Measurements from ENCODE around the gene DPY19L2.
"Not testable (repeated sequence)": the region's sequence is repeated elsewhere in the genome, so short reads cannot be mapped to it uniquely, and the experiment has no call there.

DPY19L2 gene

GRCh38 chr12:63668028-63668799 lies at the start of gene DPY19L2:
Gene DPY19L2, minus strand, starts transcription at chr12:63668493. Its CDS starts 100 bp downstream, at chr12:63668393.
- no peak for FAIRE-seq

DNA sequence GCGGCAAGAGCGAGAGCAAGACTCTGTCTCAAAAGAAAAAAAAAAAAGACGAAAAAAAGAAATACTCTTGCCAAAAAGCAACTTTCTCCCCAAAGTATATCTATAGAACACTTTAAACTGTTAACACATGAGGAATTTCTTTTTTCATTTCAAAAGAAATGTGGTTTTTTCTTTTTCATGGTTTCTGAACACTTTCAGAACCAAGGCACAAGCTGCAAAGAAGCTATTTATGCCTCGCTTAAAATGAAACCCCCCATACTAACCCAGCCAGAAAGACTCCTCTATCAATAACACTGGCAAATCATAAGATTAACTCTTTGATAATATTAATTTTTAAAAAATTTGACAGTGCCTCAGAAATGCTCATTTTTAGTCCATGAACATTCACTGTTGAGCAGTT lies 48.6 kb upstream of the DPY19L2 start:
- not testable (repeated sequence) for FAIRE-seq

- FAIRE-seq: not testable (repeated sequence)
These were observed 46.9 kb upstream of the DPY19L2 start for GRCh38 chr12:63715107-63715625.

- FAIRE-seq: not testable (repeated sequence)
These were observed 46.1 kb upstream of the DPY19L2 start for GRCh38 chr12:63714409-63714808.

DNA sequence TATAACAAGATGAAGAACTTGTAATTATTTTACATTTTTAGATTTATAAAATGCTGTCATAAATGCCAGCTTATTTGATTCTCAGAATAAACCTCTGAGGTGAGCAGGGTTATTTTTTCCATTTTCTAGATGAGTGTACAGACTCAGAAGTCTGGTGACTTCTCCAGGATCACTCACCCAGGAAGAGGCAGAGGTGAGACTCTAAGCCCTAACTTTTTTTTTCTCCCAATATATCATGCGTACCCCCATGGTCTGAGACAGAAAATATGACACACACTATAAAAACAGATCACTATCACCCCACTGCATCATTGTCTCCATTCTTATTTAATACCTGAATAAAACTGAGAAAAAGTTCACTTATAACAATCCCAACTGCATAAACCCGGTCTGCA lies 45.4 kb upstream of the DPY19L2 start:
- not testable (repeated sequence) for FAIRE-seq

DNA sequence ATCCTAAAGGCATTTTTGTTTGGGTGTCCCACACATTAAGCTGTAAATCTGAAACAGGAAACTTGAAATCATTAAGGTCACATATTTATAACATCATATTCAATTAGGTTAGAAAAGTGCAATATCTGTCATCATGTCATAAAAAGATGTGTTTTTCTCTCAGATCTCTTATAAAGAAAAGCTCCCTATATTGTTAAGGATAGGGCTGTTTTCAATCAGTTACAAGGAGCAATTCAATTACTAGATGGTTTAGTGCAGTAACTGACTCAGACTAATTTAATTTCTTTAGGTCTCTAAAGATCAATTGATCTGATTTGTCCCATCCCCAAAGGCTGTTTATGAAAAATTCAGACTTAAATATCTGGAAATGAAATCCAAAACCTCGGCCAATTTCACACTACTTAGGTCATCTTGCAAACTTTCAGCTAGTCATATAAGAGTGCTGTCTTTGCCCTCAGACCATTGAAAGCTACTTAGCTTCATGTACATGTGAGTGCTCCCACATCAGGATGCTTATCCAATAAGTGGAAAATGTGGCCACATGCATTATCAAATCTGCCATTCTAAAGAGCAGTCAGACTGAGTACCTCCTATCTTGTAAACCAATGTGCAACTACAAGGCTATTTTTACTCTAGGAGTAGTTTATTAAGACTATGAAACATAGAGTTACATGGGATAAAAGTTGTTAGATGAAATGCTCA lies 44.8 kb upstream of the DPY19L2 start:
- not testable (repeated sequence) for FAIRE-seq

GRCh38 chr12:63712376-63712974 lies 44.2 kb upstream of the DPY19L2 start:
- FAIRE-seq: not testable (repeated sequence)

DNA sequence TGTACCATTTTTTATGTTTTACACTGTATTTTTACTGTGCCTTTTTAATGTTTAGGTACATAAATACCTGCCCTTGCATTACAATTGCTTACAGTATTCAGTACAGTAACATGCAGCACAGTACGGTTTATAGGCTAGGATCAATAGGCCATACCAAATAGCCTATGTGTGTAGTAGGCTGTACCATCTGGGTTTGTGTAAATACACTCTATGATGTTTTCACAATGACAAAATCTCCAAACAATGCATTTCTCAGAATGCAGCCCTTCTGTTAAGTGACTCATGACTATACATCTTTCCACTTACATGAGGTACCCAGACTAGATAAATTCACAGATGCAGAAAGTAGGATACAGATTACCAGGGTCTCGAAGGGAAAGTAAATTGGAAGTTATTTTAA lies 43.0 kb upstream of the DPY19L2 start:
- FAIRE-seq: not testable (repeated sequence)

- no peak for FAIRE-seq
These were observed 38.0 kb upstream of the DPY19L2 start for GRCh38 chr12:63706336-63706735.

GRCh38 chr12:63699678-63700382 lies 31.5 kb upstream of the DPY19L2 start:
- FAIRE-seq: not testable (repeated sequence)

DNA sequence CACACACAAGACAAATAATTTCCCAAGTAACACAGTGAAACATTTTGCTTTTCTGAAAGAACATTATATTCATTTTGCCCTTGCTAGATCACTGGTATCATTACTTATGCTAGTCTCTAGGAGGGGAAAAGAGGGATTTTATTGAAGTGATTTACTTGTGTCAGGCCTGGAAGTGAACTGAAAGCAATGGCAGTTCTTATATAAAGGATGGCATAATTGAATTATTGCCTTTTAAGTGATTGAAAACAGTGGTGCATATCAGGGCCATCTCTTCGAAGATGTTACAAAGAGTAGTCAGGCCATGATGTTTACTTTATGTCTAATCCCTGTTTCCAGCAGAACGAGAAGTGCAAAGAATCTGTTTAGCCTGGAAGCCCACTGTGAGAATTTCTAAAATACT lies 30.7 kb upstream of the DPY19L2 start:
- FAIRE-seq: not testable (repeated sequence)

DNA sequence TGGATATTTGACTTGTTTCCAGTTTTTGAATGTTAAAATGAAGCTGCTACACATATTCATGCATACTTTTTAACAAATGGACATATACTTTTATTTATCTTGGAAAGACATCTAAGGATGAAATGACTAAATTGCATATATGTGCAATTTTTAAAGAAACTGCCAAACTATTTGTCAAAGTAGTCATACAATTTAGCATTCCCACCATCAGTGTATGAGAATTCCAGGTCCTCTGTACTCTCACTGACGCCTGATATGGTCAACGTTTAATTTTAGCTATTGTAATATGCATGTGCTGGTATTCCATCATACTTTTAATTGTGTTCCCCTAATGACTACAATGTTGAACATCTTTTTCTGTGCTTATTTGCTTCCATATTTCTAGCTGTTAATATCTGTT lies 22.5 kb upstream of the DPY19L2 start:
- peak; percentile 85 for FAIRE-seq

DNA sequence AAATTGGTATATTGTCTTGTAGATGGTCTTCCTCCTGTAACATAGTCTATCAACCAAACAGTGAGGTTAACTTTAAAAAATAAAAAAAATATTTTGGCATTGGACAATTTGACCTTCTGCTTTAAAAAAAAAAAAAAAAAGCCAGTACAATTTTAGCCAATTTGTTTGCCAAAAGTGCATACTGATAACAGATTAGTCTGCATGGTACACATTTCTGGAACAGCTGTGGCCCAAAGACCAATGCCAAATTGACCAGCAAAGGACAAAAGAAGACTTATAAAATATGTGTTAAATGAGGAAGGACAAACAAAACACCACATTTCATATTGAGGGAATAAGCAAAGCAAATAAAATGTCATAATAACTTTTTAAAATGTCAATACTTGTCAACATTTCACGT lies 20.8 kb upstream of the DPY19L2 start:
- peak; percentile 35 for FAIRE-seq

GRCh38 chr12:63686623-63687022 lies 18.3 kb upstream of the DPY19L2 start:
- FAIRE-seq: not testable (repeated sequence)

DNA sequence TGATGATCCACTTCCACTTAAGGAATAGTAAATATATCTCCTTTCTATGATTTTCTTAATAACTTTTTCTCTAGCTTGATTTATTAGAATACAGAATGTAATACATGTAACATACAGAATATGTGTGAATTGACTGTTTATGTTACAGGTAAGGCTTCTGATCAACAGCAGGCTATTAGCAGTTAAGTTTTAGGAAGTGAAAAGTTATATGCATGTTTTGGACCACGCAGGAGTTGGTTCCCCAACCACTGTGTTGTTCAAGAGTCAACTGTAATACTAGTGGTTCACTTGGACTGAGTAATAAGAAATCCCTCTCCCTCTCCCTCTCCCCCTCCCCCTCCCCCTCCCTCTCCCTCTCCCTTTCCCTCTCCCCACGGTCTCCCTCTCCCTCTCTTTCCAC lies 17.5 kb upstream of the DPY19L2 start:
- not testable (repeated sequence) for FAIRE-seq

- not testable (repeated sequence) for FAIRE-seq
These were observed 14.3 kb upstream of the DPY19L2 start for GRCh38 chr12:63682617-63683016.

DNA sequence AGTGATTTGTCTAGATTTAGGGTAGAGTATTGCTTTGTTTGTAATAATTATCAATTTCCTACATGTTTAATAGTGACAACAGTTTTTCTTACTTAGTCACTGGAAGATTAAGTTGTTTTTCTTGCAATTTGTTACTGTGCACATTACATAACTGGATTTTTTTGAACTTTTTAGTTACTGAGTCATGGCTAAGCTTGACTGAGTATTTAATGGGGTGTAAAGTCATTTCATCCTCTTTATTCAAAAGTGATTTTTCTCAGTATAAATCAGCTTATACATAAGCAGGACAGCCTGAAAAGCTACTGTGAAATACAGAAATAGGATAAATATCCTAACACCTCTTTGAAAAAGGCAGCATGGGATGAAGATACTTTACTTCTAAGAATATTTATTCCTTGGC lies 12.5 kb upstream of the DPY19L2 start:
- FAIRE-seq: not testable (repeated sequence)

GRCh38 chr12:63672550-63672949 lies 4.3 kb upstream of the DPY19L2 start:
- peak; percentile 96 for FAIRE-seq

DNA sequence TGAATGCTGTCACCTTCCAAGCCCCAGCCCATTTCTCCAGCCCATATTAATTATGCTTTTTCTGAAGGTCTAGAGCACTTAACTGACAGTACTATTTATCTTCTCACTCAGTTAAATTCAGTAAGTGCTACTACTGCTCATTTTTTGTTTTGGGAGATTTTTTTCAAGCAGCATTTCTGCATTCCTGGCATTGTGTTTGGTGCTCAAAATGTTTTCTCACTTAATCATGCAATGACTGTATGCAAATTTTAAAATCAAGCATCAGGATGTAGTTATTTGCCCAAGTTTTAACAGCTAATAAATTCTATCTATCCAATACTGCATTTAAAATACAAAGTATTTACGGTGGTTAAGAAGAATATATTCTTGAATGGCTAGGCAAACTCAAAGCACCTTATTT lies 1.6 kb upstream of the DPY19L2 start:
- not testable (repeated sequence) for FAIRE-seq

- FAIRE-seq: not testable (repeated sequence)
These were observed 1.1 kb upstream of the DPY19L2 start for GRCh38 chr12:63669427-63669826.

DNA sequence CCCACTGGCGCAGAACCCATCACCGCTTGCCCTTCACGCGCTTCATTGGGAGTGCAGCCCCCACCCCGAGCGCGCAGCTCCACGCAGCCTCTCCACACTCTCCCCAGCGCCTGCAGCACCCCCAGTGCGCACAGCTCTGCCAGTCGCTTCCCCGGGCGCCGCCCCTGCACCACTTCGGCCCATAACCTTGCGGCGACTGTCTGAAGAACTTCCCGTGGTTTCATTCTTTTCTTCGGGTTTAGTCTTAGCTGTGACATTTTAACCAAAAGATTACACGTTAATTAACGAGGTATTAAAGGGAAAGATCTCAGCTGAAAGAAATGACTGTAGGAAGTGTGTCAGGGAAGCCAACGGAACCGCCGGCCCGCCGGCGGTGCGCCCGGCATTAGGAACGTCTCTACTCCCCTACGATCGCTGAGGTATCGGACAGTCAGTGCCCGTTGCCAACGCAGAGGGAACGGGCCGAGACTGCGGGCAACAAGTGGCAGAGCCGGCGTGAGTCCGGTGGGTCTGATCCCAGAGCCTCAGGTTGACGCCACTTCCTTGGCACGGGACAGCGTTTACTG lies 590 bp upstream of the DPY19L2 start:
- FAIRE-seq: not testable (repeated sequence)

DNA sequence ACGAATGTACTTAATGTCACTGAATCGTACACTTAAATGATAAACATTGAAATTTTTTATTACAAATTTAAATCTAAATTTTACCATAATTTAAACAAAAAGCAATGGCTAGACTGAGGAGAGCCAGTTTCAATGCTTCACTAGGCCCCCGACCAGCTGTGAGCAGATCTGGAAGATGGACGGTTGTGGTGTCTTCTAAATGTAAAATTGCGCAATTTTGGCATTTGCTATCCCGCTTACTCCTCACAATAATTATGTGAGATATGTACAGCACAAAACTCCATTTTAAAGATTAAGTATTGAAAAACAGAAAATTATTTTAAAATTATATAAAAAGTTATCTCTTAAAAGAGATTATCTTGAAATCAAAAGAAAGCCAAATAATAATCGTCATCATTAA lies 5.3 kb downstream of the DPY19L2 start:
- not testable (repeated sequence) for FAIRE-seq
